ENCODE results near the gene ENTPD8. TPM values are rescaled to one million over a fixed set of nuclear protein-coding genes. Genes with fewer than 3 reads are reported as not detected.
"Not testable (repeated sequence)": the region's sequence is repeated elsewhere in the genome, so short reads cannot be mapped to it uniquely, and the experiment has no call there.

Gene ENTPD8
- polyA plus RNA-seq, 1 donor from 2014 or later, result not detected

DNA sequence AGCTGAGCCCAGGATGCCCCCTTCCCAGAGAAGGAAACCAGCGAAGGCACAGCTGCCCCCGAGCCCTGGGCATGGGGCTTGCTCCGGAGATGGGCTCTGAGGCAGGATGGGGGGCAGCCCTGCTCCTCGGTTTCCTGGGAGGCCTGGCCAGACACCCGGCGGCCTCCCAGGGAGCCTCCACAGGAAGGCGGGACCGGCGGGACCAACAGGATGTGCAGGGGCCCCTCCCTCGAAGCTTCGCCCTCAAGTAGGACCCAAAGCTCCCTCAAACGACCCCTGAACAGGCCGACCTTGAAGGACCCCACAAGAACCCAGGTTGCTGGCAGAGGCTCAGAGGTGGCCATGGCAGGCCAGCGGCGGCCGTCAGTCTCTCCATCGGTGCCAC lies 29.9 kb downstream of the ENTPD8 start:
- Mint-ChIP-seq H3K27ac (no peak overlapping the region), H3K4me3 (no peak overlapping the region), H3K36me3 (peaks cover 5% of the 10 kb centered on the region), H3K4me1 (peaks cover 0 to 8% (median 5%) of the 10 kb centered on the region in 3 donors), H3K27me3 (peaks cover 3% of the 10 kb centered on the region), H3K9me3 (no peaks in the 10 kb centered on the region)

GRCh38 chr9:137410891-137411249 lies 30.3 kb downstream of the ENTPD8 start:
- Mint-ChIP-seq H3K4me3 (no peak overlapping the region), H3K27ac (no peak overlapping the region), H3K36me3 (peaks cover 5% of the 10 kb centered on the region), H3K27me3 (peaks cover 3% of the 10 kb centered on the region), H3K4me1 (peaks cover 0 to 8% (median 5%) of the 10 kb centered on the region in 3 donors), H3K9me3 (no peaks in the 10 kb centered on the region)

GRCh38 chr9:137410236-137410890 lies 30.8 kb downstream of the ENTPD8 start:
- H3K27ac Mint-ChIP-seq, H3K27me3 Mint-ChIP-seq, H3K4me1 Mint-ChIP-seq, H3K36me3 Mint-ChIP-seq, H3K4me3 Mint-ChIP-seq, H3K9me3 Mint-ChIP-seq: not testable (repeated sequence)

DNA sequence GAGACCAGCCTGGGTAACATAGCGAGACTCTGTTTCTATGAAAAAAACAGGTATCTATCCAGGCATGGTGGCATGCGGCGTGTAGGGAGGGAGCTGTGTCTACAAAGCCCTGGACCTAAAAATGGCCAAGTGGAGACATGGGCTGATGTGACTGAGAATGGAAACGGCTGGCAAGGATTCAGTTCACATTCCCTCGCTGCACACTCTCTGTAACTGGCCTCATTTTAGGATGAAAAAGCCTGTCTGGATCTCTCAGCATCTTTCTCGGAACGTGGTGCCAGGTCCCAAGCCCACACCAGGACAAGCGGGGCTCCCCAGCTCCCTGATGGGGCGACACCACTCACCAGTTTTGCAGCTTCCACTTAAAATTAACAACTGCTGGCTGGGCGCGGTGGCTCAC lies 31.6 kb downstream of the ENTPD8 start:
- Mint-ChIP-seq H3K36me3 (peaks cover 3% of the 10 kb centered on the region), H3K4me1 (peaks cover 0 to 8% (median 7%) of the 10 kb centered on the region in 3 donors), H3K27me3 (peaks cover 3% of the 10 kb centered on the region), H3K27ac (no peak overlapping the region), H3K4me3 (no peak overlapping the region), H3K9me3 (no peaks in the 10 kb centered on the region)

DNA sequence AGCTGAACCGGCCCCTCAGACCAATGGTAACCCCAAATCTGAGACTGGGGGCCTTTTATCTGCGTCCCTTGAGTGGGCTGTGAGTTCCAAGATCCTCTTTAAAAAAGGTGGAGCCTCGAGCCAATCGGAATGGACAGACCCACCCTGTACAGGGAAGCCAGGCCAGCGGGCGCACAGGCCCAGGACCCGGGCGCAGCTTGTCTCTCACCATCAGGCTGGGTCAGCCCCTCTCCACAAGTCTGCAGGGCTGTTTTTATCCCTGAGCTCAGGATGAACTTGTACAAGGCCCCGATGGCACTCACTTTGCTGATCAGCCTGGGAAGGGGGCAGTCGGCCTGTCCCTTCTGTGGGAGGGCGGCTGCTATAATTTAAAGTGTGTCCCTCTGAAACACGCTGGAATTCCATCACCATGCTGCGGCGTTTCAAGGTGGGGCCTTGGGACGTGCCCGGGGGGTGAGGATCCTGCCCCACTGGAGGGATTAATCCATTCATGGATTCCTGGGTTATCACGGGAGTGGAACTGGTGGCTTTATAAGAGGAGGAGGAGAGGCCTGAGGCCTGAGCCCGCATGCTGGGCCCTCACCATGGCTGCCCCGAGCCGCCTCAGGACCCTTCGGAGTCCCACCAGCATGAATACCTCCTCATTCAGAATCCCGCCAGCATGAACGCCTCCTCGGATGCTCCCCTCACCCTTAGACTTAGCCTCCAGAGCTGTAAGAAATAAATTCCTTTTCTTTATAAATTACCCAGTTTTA lies 32.3 kb downstream of the ENTPD8 start:
- Mint-ChIP-seq H3K4me1 (peaks cover 0 to 5% (median 5%) of the 10 kb centered on the region in 3 donors), H3K36me3 (peaks cover 3% of the 10 kb centered on the region), H3K27me3 (peaks cover 3% of the 10 kb centered on the region), H3K27ac (no peak overlapping the region), H3K9me3 (no peaks in the 10 kb centered on the region), H3K4me3 (no peak overlapping the region)

- Mint-ChIP-seq H3K9me3 (no peaks in the 10 kb centered on the region), H3K27me3 (peaks cover 3% of the 10 kb centered on the region), H3K27ac (peak overlapping the region in 1 of 3 donors; percentile 16), H3K4me3 (peak overlapping the region in 2 of 4 donors; percentile 45 to 75), H3K4me1 (peaks cover under 1 to 5% (median 3%) of the 10 kb centered on the region in 3 donors), H3K36me3 (peaks cover 4% of the 10 kb centered on the region)
Observed at GRCh38 chr9:137407590-137408300, 33.4 kb downstream of the ENTPD8 start.

GRCh38 chr9:137406876-137407589 lies 34.1 kb downstream of the ENTPD8 start:
- Mint-ChIP-seq H3K27ac (no peak overlapping the region), H3K4me1 (peaks cover 5 to 7% (median 7%) of the 10 kb centered on the region in 3 donors), H3K4me3 (peak overlapping the region in 1 of 4 donors; percentile 45), H3K27me3 (peaks cover 3% of the 10 kb centered on the region), H3K36me3 (peaks cover 7% of the 10 kb centered on the region), H3K9me3 (peaks cover 0 to 5% (median 0%) of the 10 kb centered on the region in 3 donors)

GRCh38 chr9:137406085-137406760 lies 34.9 kb downstream of the ENTPD8 start:
- Mint-ChIP-seq H3K36me3 (peaks cover 7% of the 10 kb centered on the region), H3K4me1 (peaks cover 5 to 7% (median 7%) of the 10 kb centered on the region in 3 donors), H3K27me3 (peaks cover 3% of the 10 kb centered on the region), H3K27ac (no peak overlapping the region), H3K9me3 (peaks cover 0 to 5% (median 2%) of the 10 kb centered on the region in 3 donors), H3K4me3 (peak overlapping the region in 2 of 4 donors; percentile 17 to 34)

GRCh38 chr9:137405677-137406081 lies 35.5 kb downstream of the ENTPD8 start:
- H3K9me3 Mint-ChIP-seq, result peaks cover 0 to 5% (median 2%) of the 10 kb centered on the region in 3 donors
- H3K36me3 Mint-ChIP-seq, result peaks cover 7% of the 10 kb centered on the region
- H3K4me3 Mint-ChIP-seq, result no peak overlapping the region
- no peak overlapping the region for H3K27ac Mint-ChIP-seq
- peaks cover 3% of the 10 kb centered on the region for H3K27me3 Mint-ChIP-seq
- peaks cover 5 to 7% (median 7%) of the 10 kb centered on the region in 3 donors for H3K4me1 Mint-ChIP-seq

DNA sequence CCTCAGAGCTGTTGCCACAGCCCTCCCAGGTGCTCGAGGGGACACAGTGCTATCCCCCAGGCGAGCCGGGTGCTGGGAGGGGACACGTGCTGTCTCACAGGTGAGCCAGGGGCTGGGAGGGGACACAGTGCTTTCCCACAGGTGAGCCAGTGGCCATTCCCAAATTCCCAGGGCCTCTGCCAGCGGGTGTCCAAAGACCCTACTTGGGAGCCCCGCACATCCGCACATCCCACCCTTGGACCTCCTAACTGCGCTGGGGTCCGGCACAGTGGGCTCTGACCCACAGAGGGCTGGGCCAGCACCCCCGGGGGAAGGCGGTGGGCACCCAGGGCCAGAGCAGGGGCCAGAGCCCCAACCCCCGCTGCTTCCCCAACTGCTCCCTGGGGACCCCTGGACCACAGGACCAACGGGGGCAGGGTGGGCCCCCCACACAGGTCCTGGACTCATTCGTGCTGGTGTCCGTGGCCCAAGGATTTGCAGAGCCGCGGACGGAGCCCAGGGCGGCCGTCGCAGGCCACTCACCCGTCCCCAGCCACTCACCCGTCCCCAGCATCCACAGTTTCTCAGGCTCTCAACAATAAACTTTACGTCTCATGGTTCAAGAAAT lies 36.1 kb downstream of the ENTPD8 start:
- H3K27ac Mint-ChIP-seq, result no peak overlapping the region
- peaks cover 3% of the 10 kb centered on the region for H3K27me3 Mint-ChIP-seq
- peaks cover 7 to 11% (median 10%) of the 10 kb centered on the region in 3 donors for H3K4me1 Mint-ChIP-seq
- H3K36me3 Mint-ChIP-seq, result peaks cover 7% of the 10 kb centered on the region
- no peak overlapping the region for H3K4me3 Mint-ChIP-seq
- H3K9me3 Mint-ChIP-seq, result peaks cover 0 to 5% (median 2%) of the 10 kb centered on the region in 3 donors

- H3K36me3 Mint-ChIP-seq, result peaks cover 4% of the 10 kb centered on the region
- H3K9me3 Mint-ChIP-seq, result peaks cover 0 to 5% (median 2%) of the 10 kb centered on the region in 3 donors
- H3K4me3 Mint-ChIP-seq, result no peak overlapping the region
- H3K27ac Mint-ChIP-seq, result no peak overlapping the region
- peaks cover 2% of the 10 kb centered on the region for H3K27me3 Mint-ChIP-seq
- peaks cover 16 to 20% (median 17%) of the 10 kb centered on the region in 3 donors for H3K4me1 Mint-ChIP-seq
Observed at GRCh38 chr9:137403269-137403668, 37.9 kb downstream of the ENTPD8 start.

DNA sequence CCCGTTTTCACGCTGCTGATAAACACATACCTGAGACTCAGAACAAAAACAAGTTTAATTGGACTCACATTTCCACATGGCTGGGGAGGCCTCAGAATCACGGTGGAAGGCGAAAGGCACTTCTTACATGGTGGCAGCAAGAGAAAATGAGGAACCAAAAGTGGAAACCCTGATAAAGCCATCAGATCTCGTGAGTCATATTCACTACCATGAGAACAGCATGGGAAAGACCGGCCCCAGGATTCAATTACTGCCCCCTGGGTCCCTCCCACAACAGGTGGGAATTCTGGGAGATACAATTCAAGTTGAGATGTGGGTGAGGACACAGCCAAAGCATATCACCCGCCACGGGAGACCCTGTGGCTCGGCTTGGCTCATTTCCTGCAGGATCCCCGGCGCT lies 38.4 kb downstream of the ENTPD8 start:
- Mint-ChIP-seq H3K4me1 (peaks cover 14 to 24% (median 15%) of the 10 kb centered on the region in 3 donors), H3K27ac (no peak overlapping the region), H3K36me3 (peaks cover 4% of the 10 kb centered on the region), H3K27me3 (no peaks in the 10 kb centered on the region), H3K9me3 (peaks cover 0 to 5% (median 2%) of the 10 kb centered on the region in 3 donors), H3K4me3 (peak overlapping the region in 1 of 4 donors; percentile 22)

- Mint-ChIP-seq H3K4me1 (peaks cover 14 to 30% (median 14%) of the 10 kb centered on the region in 3 donors), H3K36me3 (peaks cover 7% of the 10 kb centered on the region), H3K27me3 (no peaks in the 10 kb centered on the region), H3K4me3 (peak overlapping the region in 1 of 4 donors; percentile 50), H3K9me3 (peaks cover 0 to 7% (median 2%) of the 10 kb centered on the region in 3 donors), H3K27ac (peak overlapping the region in 1 of 3 donors; percentile 64)
Observed at GRCh38 chr9:137398561-137399468, 42.3 kb downstream of the ENTPD8 start.

Measured in IgD-negative memory B cell (primary cell).